Measurements from ENCODE around the gene SRP54.
"Not testable (repeated sequence)": the region's sequence is repeated elsewhere in the genome, so short reads cannot be mapped to it uniquely, and the experiment has no call there.

SRP54 gene

GRCh38 chr14:34985740-34986139 is 2.9 kb downstream of the SRP54 start:
- no peak for DNase-seq

GRCh38 chr14:34987180-34987579 is 4.4 kb downstream of the SRP54 start:
- no peak for DNase-seq

DNA sequence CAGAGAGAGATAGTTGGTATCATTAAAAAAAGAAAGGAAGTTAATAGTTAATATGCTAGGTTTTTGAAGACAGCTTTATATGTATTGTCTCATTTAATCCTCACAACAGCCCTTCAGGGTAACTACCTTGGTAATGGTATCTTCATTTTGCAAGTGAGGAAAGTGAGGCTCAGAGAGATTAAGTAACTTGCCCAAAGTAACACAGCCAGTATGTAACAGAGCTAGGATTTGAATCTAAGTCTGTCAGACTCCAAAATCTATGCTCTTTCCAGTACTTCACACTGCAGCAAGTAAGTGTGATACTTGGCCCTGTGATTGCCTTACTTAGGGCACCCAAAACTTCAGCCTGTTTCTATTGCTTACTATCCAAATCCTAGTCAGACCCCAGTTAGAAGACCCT is 7.0 kb downstream of the SRP54 start:
- no peak for DNase-seq

GRCh38 chr14:34993426-34993825 is 10.6 kb downstream of the SRP54 start:
- DNase-seq = no peak

DNA sequence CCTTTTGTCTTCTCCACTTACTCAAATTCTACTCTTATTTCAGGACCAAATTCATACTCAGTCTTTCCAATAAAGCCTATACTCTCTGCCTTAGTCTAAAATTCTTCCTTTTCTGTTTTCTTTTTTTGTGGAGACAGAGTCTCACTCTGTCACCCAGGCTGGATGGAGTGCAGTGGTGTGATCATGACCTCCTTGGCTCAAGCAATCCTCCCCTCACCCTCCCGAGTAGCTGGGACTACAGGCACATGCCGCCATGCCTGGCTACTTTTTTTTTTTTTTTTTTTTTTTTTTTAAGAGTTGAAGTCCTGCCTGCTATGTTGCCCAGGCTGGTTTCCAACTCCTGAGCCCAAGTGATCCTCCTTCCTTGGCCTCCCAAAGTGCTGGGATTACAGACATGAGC is 11.9 kb downstream of the SRP54 start:
- DNase-seq = no peak

DNA sequence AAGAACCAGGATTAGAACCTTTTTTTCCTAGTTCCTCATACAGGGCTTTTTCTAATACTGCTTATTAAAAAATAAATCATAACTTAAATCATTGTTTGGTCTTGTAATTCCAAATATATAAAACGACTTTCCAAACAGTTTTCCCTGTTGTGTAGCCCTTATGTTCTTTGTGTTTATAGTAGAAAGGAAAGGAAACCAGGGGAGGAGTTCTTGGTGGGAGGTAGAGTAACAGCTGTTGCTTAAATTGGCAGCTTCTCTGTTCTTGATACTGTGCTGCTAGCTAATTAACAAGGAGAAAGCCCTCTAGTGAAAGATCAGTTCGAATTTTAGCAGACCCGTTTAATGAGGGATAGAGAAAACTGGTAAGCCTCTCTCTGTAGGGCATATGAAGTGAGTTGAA is 15.0 kb downstream of the SRP54 start:
- no peak for DNase-seq

- DNase-seq = no peak
Observed at GRCh38 chr14:34999500-34999899, 16.7 kb downstream of the SRP54 start.

DNA sequence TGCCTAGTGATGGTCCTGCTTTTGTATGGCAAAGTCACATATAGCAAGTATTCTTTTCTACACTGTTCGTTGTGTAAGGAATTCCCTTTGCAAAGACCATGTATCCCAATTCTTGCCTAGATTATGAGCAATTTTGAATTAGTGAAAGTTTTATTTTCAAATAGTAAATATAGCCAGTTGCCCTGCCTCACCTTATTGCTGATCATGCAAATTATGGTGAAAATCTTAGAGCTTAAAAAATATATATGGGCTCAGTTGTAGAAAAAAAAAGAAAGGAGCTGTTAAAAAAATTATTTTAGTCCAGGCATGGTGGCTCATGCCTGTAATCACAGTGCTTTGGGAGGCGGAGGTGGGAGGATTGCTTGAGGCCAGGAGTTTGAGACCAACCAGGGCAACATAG is 18.8 kb downstream of the SRP54 start:
- no peak for DNase-seq

GRCh38 chr14:35004839-35005238 is 22.0 kb downstream of the SRP54 start:
- no peak for DNase-seq

DNA sequence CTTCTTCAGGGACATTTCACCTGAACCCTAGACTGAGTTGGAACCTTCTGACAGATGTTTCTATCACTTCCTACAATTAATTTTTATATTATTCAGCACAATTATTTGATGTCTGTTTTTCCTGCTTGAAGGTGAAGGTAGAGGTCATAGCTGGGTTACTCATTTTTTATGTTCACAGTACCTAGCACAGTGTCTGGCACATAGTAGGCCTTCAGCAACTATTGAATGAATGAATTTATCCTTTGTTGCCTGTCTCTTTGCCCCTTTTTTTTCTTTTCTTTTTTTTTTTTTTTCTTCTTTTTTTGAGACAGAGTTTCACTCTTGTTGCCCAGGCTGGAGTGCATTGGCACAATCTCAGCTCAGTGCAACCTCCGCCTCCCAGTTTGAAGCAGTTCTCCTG is 33.8 kb downstream of the SRP54 start:
- DNase-seq = no peak

- DNase-seq = no peak
Observed at GRCh38 chr14:35020713-35021112, 37.9 kb downstream of the SRP54 start.

GRCh38 chr14:35028435-35028834 is 45.6 kb downstream of the SRP54 start:
- DNase-seq = no peak

DNA sequence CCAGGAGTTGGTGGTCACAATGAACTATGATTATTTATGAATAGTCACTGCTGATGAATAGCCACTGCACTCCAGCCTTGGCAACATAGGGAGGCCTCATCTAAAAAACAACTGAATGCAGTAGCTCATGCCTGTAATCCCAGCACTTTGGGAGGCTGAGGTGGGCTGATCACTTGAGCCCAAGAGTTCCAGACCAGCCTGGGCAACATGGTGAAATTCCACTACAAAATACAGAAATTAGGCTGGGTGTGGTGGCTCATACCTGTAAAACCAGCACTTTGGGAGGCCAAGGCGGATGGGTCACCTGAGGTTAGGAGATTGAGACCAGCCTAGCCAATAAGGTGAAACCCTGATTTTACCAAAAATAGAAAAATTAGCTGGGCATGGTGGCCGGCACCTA is 49.8 kb downstream of the SRP54 start:
- no peak for DNase-seq

DNA sequence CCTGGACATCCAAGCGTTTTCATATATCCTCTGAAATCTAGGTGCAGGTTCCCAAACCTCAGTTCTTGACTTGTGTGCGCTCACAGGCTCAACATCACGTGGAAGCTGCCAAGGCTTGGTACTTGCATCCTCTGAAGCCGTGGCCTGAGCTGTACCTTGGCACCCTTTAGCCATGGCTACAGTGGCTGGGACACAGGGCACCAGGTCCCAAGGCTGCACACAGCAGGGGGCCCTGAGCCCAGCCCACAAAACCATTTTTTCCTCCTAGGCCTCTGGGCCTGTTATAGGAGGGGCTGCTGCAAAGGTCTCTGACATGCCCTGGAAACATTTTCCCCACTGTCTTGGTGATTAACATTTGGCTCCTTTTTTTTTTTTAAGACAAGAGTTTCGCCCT is 51.6 kb downstream of the SRP54 start:
- no peak for DNase-seq

GRCh38 chr14:35034944-35035554 is 52.3 kb downstream of the SRP54 start:
- DNase-seq = not testable (repeated sequence)

GRCh38 chr14:35038312-35038711 is 55.5 kb downstream of the SRP54 start:
- not testable (repeated sequence) for DNase-seq

DNA sequence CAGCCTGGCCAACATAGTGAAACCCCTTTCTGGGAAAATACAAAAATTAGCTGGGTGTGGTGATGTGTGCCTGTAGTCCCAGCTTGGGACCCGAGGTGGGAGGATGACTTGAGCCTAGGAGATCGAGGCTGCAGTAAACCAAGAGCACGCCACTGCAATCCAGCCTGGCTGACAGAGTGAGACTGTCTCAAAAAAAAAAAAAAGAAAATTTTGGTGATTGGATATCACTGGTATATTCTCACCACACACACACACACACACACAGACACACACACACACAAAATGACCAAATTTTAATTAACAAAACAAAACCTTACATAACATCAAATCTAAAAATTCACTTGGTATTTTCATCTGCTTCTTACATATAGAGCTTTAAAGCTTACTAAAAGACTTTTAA is 59.8 kb downstream of the SRP54 start:
- DNase-seq = no peak

- DNase-seq = no peak
Observed at GRCh38 chr14:35043046-35043445, 60.3 kb downstream of the SRP54 start.

GRCh38 chr14:35044939-35045797 is 62.4 kb downstream of the SRP54 start:
- no peak for DNase-seq

DNA sequence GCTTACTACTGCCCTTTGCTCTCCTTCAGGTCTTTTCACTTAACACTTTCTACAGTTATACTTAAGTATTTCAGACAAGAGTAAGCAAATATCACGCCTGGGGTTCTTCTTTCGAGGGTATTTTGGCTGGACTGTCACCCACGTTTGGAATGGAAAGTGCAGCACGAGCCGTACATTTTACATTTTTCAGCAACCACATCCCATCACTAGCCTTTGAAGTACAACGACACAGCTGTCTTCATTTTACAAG is 62.9 kb downstream of the SRP54 start:
- DNase-seq = no peak

DNA sequence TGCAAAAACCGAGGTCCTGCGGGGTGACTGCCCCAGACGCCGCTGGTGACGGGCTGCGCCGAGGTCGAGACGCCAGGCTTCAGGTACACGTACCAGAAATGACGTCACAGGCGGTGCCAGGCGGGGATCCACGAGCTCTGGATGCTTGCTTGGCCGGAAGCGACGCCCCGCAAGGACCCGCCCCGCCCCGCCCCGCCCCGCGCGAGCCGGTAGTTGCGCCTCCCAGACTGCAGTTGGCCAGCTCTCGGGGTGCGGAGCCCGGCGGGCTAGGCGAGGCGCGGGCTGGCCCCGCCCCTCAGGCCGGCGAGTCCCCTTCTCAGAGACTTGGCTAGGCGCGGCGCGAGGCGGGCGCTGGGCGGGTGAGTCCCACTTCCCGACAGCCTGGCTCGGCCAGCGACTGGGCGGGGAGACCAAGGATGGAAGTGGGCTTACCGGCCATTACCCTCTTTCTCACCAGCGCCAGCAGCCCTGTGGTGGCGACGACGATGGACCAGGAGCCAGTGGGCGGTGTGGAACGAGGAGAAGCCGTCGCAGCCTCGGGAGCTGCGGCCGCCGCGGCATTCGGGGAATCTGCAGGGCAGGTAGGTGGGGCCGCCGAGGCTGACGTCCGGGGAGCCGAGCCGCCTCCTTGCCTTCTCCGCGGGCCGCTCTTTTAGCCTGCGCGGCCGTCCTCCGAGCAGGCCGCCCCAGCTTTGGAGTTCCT is 63.4 kb downstream of the SRP54 start, which contains the start of gene FAM177A1:
TSS of gene FAM177A1 (plus strand) at position 225 of the 703 bp plus-strand sequence. CDS start at position 417, 192 bp downstream.
- peak; percentile 98 for DNase-seq

- no peak for DNase-seq
Observed at GRCh38 chr14:35046751-35047536, 64.2 kb downstream of the SRP54 start.

DNA sequence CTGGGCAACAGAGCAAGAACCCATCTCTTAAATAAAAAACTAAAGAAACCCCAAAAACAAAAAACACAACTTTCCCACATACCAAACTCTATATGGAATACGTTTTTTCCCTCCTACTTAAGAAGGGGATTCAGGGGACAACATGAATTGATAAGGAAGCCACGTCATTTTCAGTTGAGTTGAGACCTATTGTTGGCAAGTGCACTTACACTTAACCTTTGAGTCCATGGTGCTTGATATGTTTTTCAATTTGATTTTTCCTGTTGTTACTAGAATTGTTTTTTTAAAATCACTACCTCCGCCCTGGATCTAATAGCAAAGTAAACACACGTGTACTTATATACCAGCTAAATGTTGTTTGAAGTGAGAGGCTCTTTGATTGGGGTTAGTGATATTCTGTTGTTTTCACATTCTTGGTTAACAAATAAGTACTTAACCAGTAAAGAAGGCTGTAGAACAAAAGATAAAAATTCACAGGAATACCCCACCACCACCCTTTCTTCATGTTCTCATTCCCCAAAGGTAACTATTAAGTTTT is 65.3 kb downstream of the SRP54 start:
- no peak for DNase-seq
